NCI-H345 treated with DMSO at 0.1 percent for 48 hours (cell line): ENCODE results near the gene ETS2.
"Not testable (repeated sequence)": the region's sequence is repeated elsewhere in the genome, so short reads cannot be mapped to it uniquely, and the experiment has no call there.

ENCODE experiments used
- DNase-seq: peaks from one replicate; lab custom pipeline; 2025; ENCODE audit not compliant: unreplicated experiment; lab: John Stamatoyannopoulos, UW

ETS2 gene

GRCh38 chr21:38816400-38816977 is 10.8 kb downstream of the ETS2 start:
- DNase-seq = no peak

DNA sequence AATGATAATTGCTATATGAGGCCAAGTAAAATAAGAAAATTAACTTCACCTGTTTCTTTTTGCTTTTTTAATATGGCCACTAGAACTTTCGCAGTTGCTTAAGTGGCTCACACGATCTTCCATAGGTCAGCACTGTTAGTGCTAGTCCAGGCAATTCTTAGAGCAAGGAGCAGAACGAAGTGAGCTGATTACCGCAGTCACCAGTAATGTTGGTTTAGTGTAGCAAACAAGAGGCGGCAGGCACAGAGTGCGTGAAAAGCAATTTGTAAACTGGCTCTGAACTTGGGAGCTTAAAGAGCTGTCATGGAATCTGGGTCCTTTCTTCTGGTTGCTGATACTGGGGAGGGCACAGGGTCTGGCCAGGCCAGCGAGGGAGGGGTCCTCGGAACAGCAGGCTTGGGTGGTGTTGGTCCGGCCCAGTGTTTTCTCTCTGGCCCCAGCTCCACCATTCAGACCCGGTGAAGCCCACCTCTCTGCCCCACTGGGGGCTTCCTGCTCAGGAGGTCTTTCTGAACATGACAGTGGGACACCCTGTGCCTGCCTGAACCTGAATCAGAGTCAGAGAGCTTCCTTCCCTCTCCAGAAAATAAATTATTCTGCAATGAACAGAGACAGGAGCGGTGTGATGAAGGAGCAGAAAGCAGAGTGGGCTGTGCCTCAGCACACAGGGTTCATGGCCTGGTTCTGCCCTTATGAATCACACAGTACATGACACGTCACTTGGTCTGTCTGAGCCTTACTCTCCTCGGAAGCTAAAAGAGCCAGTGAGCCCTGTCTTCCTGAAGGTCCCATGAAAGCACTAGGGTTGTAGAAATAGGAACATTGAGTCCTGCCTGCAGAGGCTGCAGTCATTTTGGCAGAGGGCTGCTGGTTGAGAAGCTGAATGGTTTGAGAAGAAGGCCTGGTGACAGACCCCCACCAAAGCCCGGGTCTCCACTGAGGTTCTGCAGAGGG is 11.9 kb downstream of the ETS2 start:
- DNase-seq = no peak

- no peak for DNase-seq
These were observed 12.6 kb downstream of the ETS2 start for GRCh38 chr21:38818325-38818723.

DNA sequence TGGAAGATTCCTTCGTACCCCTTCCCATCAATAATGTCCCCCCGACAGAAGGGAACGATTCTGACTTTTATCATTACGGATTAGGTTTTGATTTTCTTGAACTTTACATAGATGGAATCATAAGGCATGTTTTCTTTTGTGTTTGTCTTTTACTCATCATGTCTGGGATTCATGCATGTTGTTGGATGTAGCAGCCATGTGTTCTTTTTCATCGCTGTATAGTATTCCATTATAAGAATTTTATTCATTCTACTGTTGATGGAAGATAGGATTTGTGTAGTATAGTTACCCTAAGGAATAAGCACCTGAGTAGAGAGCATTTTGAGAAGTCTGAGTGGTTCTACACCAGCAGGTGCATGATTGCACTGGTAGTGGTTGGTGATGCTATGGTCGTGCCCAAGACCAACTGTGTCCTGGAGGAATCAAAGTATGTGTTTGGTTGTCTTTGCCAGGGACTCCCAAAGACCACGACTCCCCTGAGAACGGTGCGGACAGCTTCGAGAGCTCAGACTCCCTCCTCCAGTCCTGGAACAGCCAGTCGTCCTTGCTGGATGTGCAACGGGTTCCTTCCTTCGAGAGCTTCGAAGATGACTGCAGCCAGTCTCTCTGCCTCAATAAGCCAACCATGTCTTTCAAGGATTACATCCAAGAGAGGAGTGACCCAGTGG is 13.5 kb downstream of the ETS2 start:
- DNase-seq = no peak

DNA sequence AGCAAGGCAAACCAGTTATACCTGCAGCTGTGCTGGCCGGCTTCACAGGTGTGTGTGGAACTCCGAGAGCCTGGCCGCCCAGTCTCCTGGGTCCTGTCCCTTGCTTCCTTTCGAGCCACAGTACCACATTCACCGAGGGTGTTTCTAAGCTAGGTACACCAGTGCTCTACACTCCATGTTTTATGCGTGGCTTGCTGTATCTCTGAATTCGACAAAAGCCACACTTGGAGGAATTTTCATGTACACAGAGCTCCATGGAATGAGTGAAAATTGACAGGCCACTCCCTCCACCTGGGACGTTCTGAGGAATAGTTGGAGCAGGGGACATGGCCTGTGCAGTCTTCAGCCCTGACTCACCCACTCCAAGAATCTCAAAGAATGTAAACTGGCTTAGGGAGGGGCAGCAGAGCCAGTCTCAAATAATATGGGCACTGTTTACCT is 14.0 kb downstream of the ETS2 start:
- DNase-seq = no peak

DNA sequence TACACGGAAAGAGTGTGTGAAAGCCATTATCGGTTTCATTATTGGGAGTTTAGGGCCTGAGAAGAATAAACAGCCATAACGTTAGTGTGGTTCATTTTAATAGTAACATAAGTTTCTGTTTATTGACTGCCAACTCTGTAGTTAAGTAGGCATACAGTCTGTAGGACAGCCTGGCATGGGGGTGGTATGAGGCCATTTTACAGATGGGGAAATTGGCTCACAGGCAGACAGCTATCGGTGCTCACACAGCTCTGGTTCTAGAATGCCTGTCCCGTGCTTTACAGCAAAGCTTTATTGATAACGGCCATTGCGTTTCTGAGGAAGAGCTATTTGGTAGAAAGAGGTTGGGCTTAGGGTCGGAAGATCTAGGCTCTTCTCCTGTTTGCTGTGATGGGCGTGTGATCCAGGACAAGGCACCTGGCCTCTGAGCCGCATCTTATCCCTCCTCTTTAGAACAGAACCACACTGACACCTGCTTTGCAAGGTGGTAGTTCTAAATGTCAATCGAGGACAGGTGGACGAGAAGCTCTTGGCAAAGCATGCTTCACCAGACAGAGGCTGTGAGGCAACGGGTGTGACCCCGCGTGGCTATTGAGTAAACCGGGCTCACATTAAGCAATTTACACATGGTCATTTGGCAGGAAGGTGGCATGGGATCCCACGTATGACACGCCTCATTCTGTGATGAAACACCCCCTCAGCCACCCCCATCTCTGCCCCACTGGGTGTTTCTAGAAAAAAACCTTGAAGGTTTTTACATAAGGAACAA is 14.9 kb downstream of the ETS2 start:
- no peak for DNase-seq

GRCh38 chr21:38821248-38821647 is 15.5 kb downstream of the ETS2 start:
- DNase-seq = no peak

DNA sequence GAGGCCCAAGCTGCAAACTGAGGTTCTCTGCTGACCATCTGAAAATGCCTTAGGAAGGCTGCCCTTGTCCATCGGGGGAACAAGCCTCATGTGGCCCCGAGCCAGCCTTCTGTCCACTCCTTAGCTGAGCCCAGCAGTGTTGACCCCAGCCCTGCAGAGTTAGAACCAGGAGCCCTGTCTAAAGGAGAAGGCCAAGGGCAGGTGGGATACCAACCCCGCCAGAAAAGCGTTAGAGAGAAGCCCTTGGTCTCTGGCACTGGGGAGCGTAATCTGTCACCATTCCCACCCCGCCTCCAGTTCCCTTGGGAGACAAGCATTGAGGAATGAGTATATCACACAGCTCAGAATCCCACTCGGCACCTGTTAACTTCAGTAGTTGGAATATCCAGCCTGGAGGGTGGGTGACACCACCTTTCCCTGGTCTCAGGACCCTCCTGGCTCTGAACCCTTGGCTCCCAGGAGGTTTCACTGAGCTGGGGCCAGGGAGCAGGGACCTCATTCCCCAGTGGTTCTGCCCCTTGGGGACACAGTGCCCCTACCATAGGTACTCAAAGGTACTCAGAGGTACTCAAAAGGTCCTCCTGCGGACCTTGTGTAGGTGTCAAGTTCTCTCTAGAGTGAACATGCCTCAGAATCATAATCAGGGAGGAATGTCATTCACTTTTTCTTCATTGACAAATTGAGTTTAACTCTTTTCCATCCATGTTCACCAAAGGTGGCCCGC is 16.4 kb downstream of the ETS2 start:
- DNase-seq = no peak

- DNase-seq = no peak
These were observed 17.1 kb downstream of the ETS2 start for GRCh38 chr21:38822778-38823238.

DNA sequence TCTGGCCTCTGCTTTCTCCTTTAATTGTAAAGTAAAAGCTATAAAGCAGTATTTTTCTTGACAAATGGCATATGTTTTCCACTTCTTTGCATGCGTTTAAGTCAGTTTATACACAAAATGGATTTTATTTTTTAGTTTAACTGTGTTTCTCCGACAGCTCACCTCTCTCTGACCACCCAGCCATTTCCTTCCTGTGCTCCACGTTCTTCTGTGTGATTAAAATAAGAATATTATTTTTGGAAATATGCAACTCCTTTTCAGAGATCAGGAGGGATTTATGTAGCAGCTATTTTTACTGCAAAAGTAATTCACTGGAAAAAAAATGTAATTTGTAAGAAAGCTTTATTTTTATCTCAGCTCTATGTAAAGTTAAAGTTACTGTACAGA is 18.0 kb downstream of the ETS2 start:
- no peak for DNase-seq

DNA sequence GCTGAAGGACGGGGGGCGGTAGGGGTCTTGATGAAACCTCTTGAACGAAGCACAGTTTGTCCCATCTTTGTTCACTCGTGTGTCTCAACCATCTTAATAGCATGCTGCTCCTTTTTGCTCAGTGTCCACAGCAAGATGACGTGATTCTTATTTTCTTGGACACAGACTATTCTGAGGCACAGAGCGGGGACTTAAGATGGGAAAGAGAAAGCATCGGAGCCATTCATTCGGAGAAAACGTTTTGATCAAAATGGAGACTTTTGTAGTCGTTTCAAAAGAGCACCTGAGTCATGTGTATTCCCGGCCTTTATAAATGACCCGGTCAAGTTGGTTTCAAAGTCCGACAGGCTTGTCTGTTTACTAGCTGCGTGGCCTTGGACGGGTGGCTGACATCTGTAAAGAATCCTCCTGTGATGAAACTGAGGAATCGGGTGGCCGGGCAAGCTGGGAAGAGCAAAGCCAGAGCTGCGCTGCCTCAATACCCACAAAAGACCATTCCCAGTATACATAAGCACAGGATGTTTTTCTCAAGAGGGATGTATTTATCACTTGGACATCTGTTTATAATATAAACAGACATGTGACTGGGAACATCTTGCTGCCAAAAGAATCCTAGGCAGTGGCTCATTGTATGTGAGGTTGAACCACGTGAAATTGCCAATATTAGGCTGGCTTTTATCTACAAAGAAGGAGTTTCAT is 18.5 kb downstream of the ETS2 start:
- DNase-seq = no peak

- DNase-seq = no peak
These were observed 19.5 kb downstream of the ETS2 start for GRCh38 chr21:38825269-38825668.

DNA sequence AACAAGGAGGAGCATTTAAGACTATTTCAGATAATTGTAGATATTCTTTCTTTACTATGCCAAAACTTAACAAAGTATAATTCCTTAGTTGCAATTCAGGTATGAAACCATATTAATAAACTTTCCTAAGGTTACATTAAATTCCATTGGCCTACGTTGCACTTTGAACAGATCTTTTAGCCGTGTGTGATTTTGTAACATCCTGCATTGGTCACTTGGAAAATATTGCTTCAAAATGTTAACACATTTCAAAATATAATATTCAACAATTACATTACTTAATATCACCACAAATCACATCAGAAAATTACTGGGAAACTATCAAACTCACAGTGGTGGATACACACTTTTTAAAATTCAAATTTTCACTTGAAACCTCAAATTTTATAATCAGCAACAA is 20.2 kb downstream of the ETS2 start:
- no peak for DNase-seq

DNA sequence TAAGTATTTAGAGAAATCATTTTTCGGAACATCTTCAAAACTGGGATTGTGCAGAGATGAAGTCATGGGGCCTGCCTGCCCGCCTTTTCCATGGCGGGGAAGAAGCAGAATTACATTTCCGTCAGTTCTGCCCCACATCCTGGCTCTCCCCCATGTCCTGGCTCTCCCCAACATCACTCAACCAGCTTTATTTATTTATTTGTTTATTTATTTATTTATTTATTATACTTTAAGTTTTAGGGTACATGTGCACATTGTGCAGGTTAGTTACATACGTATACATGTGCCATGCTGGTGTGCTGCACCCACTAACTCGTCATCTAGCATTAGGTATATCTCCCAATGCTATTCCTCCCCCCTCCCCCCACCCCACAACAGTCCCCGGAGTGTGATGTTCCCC is 22.4 kb downstream of the ETS2 start:
- DNase-seq = not testable (repeated sequence)

DNA sequence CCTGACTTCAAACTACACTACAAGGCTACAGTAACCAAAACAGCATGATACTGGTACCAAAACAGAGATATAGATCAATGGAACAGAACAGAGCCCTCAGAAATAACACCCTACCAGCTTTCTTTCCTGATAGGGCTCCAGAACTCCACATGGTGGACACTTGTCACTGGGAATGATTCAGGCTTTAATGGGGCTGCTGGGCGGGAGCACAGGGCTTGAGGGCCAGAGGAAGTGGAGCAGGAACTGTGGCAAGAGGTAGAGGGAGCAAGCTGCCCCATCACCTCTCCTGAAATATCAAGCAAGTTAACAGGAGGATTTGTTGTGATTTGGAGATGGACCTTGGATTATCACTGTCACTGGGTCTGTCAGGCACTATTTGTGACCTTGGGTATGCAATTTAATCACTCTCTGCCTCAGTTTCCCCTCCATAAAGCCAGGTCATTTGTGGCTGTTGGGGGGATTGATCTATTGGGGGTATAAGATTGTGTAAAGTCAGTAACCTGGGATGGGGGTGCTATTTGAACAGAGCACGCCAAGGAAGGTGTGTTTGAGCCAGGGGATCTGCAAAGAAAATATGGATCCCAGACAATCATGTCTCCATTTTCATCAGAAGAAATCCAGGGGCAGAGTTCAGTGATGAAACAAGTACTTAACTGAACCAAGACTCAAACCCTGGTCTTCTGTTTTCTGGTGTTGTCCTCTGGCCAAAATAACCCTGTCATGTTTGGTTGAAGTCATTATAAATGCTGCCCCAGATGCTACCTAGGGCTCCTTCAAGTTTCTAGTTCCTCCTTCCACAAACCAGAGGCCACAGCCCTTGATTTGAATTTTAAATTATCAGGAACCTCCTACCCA is 25.2 kb downstream of the ETS2 start:
- DNase-seq = no peak

GRCh38 chr21:38831526-38832467 is 26.1 kb downstream of the ETS2 start:
- DNase-seq = no peak

DNA sequence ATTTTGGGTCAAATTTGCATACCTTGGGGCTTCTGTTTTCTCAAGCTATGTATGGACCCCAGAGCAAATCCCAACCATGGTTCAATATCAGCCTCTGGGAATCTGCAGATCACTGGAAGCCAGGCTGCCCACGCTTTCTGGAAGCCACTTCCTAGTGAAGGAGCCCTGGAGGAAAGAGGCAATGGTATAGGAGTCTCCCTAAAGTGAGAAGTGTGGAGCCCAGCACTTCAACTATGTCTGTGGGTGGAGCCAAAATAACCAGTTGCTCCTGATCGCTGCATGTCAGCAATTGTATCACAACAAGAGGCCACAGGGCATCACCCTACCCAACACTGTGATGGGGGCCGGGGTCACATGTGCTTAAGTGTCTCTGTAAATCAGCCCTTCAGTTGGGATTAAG is 26.9 kb downstream of the ETS2 start:
- DNase-seq = no peak

DNA sequence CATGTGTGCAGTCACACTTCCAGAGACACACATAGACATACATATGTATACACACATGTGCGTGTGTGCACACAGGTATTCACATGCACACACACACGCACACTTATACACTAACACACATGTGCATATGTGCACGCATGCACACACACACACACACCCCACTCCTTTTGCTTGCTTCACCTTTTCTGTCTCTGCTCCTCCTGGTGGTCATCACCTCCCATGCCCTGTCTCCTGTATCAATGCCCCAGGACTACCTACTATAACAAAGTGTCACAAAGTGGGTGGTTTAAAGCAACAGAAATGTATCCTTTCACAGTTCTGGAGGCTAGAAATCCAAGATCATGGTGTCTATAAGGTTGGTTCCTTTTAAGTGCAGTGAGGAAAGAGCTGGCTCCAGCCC is 27.4 kb downstream of the ETS2 start:
- DNase-seq = no peak
